Ishikawa (cell line): ENCODE measurements around the gene APBA3.

Experiments used
- CREB1 ChIP-seq: IDR thresholded peaks from 2 replicates; pipeline ENCODE4 v1.6.1; 2012; ENCODE audit warnings: low read depth
- EGR1 ChIP-seq: IDR thresholded peaks from 2 replicates; pipeline ENCODE4 v1.6.1; 2012
- EP300 ChIP-seq: IDR thresholded peaks from 2 replicates; pipeline ENCODE4 v1.6.1; 2012; ENCODE audit warnings: borderline replicate concordance
- FOXM1 ChIP-seq: IDR thresholded peaks from 2 replicates; pipeline ENCODE4 v1.6.1; 2012; ENCODE audit warnings: low read depth, borderline replicate concordance
- MAX ChIP-seq: IDR thresholded peaks from 2 replicates; pipeline ENCODE4 v1.6.1; 2012
- RAD21 ChIP-seq: IDR thresholded peaks from 2 replicates; pipeline ENCODE4 v1.6.1; 2012; ENCODE audit warnings: low read depth
- REST ChIP-seq: IDR thresholded peaks from 2 replicates; pipeline ENCODE4 v1.6.1; 2012; ENCODE audit warnings: low read depth, mild to moderate bottlenecking
- TAF1 ChIP-seq: IDR thresholded peaks from 2 replicates; pipeline ENCODE4 v1.6.1; 2012; ENCODE audit warnings: low read depth, mild to moderate bottlenecking
- TCF12 ChIP-seq: IDR thresholded peaks from 2 replicates; pipeline ENCODE4 v1.6.1; 2012; ENCODE audit warnings: low read depth
- YY1 ChIP-seq: IDR thresholded peaks from 2 replicates; pipeline ENCODE4 v1.6.1; 2012; ENCODE audit warnings: low read depth

- TF ChIP-seq FOXM1 (no peak), YY1 (no peak), EP300 (no peak), REST (no peak), TAF1 (no peak), TCF12 (no peak), RAD21 (no peak), MAX (no peak), EGR1 (no peak), CREB1 (no peak)
Measured at GRCh38 chr19:3768748-3769099, 7.2 kb upstream of the APBA3 start.
